RWPE2 (cell line): Measurements from ENCODE around the gene RYK.

ENCODE experiments used
- ATAC-seq: fragments of 200-7000 bp; cut with Tn5 transposase; 3 replicates; pipeline ENCODE4 v1.9.1; 2021; ENCODE audit warnings: low read depth
- DNase-seq: peaks from one replicate; pipeline ENCODE4 v3.0.0-alpha.2; 2020; ENCODE audit warnings: low spot score
- H3K27ac ChIP-seq: fragments of 450-650 bp; 2 replicates; pipeline ENCODE4 v1.5.1; 2017; ENCODE audit warnings: mild to moderate bottlenecking; ENCODE audit not compliant: poor library complexity, severe bottlenecking
- H3K27me3 ChIP-seq: fragments of 250-450 bp; sonication (Bioruptor Pico); 2 replicates; pipeline ENCODE4 v1.5.1; 2021; ENCODE audit warnings: mild to moderate bottlenecking, moderate library complexity; ENCODE audit not compliant: insufficient read depth, poor library complexity, severe bottlenecking
- H3K36me3 ChIP-seq: fragments of 250-450 bp; sonication (Bioruptor Pico); 2 replicates; pipeline ENCODE4 v1.5.1; 2020; ENCODE audit warnings: low read depth, mild to moderate bottlenecking, moderate library complexity
- H3K4me1 ChIP-seq: fragments of 250-450 bp; sonication (Bioruptor Pico); 2 replicates; pipeline ENCODE4 v1.5.1; 2021; ENCODE audit warnings: mild to moderate bottlenecking, moderate library complexity; ENCODE audit not compliant: insufficient read depth, poor library complexity, severe bottlenecking
- H3K4me3 ChIP-seq: fragments of 250-450 bp; sonication (Bioruptor Pico); 2 replicates; pipeline ENCODE4 v1.5.1; 2021; ENCODE audit warnings: mild to moderate bottlenecking, moderate library complexity; ENCODE audit not compliant: severe bottlenecking
- H3K9me3 ChIP-seq: fragments of 250-450 bp; sonication (Bioruptor Pico); 2 replicates; pipeline ENCODE4 v1.5.1; 2021; ENCODE audit warnings: mild to moderate bottlenecking, moderate library complexity; ENCODE audit not compliant: severe bottlenecking
- TF ChIP-seq, protein P1 (sequence below): fragments of 450-650 bp; IDR thresholded peaks from one replicate; pipeline ENCODE4 v1.5.1; 2017; ENCODE audit warnings: mild to moderate bottlenecking, moderate library complexity; ENCODE audit not compliant: poor library complexity, severe bottlenecking

The RYK gene

DNA sequence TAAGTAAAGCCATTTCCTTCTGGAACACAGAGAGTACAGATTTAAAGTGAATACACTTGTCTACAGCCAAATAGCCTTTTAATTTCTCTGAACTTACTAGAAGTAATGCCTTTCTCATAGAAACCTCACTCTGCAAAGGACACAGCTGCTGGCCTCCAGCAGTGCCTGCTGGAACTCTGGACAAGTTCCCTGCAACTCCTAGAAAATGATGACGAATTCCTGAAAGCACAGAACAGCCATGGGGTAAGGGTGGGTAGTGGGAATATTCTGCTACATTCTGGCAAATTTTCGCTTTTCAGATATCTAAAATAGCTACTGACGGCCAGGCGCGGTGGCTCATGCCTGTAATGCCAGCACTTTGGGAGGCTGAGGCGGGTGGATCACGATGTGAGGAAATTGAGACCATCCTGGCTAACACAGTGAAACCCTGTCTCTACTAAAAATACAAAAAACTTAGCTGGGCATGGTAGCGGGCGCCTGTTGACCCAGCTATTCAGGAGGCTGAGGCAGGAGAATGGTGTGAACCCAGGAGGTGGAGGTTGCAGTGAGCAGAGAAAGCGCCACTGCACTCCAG lies 34.4 kb downstream of the RYK start:
- TF ChIP-seq, protein P1, sequence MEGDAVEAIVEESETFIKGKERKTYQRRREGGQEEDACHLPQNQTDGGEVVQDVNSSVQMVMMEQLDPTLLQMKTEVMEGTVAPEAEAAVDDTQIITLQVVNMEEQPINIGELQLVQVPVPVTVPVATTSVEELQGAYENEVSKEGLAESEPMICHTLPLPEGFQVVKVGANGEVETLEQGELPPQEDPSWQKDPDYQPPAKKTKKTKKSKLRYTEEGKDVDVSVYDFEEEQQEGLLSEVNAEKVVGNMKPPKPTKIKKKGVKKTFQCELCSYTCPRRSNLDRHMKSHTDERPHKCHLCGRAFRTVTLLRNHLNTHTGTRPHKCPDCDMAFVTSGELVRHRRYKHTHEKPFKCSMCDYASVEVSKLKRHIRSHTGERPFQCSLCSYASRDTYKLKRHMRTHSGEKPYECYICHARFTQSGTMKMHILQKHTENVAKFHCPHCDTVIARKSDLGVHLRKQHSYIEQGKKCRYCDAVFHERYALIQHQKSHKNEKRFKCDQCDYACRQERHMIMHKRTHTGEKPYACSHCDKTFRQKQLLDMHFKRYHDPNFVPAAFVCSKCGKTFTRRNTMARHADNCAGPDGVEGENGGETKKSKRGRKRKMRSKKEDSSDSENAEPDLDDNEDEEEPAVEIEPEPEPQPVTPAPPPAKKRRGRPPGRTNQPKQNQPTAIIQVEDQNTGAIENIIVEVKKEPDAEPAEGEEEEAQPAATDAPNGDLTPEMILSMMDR = no peak
- H3K9me3 ChIP-seq = no peaks in the 10 kb centered on the region
- no peaks in the 10 kb centered on the region for H3K27me3 ChIP-seq
- peaks cover 17% of the 10 kb centered on the region for H3K36me3 ChIP-seq
- no peak overlapping the region for H3K4me3 ChIP-seq
- DNase-seq (no peak), ATAC-seq (no peak)
- no peak overlapping the region for H3K27ac ChIP-seq
- H3K4me1 ChIP-seq = no peaks in the 10 kb centered on the region

DNA sequence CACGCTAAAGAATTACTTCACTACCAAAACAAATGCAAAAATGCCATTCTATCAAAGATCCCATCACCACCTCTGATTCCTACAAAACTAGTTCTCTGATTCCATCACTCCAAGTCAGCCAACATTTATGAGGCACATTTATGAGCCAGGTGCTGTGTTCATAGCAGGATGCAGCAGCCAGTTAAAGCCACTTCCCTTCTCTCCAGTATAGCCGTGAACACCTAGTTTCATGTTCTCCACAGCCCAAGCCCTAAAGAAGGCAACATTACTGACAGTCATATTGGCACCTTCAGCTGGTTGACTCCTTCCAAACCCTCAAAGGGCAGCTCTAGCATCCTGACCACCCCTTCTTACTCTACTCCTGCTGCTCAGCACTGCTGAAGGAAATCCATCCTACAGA lies 36.4 kb downstream of the RYK start:
- Histone ChIP-seq H3K9me3 (no peaks in the 10 kb centered on the region), H3K36me3 (peaks cover 25% of the 10 kb centered on the region)
- no peak for ATAC-seq

DNA sequence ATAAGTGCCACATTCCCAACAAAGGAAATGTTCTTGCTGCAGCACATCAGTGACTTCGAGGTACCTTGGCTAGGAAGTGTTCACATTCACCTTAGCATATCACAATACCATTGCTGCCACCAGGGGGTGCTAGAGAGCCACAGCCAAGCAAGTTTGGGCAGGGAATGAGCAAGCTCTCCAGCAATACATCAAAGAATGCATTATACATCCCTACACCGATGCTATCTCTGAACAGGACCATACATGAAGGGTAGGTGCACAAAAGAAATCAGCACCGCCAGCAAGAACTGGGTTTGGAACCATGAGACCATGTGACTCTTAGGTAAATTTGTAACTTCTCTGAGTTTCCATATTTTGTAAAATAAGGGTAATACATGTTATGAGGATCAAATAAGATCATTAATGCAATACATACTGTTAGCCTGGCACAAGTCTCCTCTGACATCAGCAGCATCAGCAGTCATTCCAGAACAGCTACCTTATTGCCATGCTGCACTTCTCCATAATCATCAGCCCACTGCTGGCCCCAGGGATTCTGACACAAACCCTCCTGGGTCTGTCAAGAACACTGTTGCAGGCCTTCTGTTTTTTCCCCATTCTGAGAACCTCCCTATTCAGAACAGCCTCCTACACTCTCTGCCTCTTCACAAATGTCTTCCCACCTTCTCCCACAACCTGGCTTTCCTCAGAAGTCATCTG lies 37.5 kb downstream of the RYK start:
- no peak overlapping the region for H3K4me3 ChIP-seq
- no peaks in the 10 kb centered on the region for H3K9me3 ChIP-seq
- no peaks in the 10 kb centered on the region for H3K27me3 ChIP-seq
- H3K4me1 ChIP-seq = no peaks in the 10 kb centered on the region
- H3K36me3 ChIP-seq = peaks cover 36% of the 10 kb centered on the region
- TF ChIP-seq, protein P1 = peak; percentile 99
- H3K27ac ChIP-seq = peak overlapping the region; percentile 16
- DNase-seq = peak; percentile 67
- ATAC-seq = peak; percentile 93

More for the DNA sequence above, 36.4 kb downstream of the RYK start:
- H3K4me3 ChIP-seq = no peak overlapping the region
- TF ChIP-seq, protein P1 = no peak
- H3K4me1 ChIP-seq = no peaks in the 10 kb centered on the region
- DNase-seq = no peak
- no peaks in the 10 kb centered on the region for H3K27me3 ChIP-seq
- H3K27ac ChIP-seq = no peak overlapping the region

DNA sequence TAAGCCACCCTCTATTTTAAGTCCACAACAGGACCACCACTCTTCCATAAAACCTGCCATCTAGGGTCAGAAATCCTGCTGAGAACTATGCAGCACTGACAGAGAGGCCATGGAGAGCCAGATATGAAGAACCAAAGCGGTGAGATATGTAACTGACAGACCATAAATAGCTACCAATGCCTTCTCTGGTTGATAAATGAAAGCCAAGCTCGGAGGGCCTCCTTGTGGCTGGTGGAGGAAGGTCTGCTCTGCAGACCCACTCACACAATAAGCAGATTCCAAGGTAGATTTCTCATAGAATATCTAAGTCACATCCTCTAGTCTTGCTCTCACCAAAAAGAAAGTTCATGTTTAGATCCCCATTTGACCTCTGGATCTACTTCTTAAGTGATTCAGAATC lies 38.9 kb downstream of the RYK start:
- ATAC-seq (peak; percentile 35; the same call in 2 of the 3 replicates), DNase-seq (no peak)
- Histone ChIP-seq H3K36me3 (peaks cover 49% of the 10 kb centered on the region), H3K9me3 (no peaks in the 10 kb centered on the region), H3K4me1 (no peaks in the 10 kb centered on the region), H3K4me3 (no peak overlapping the region), H3K27me3 (no peaks in the 10 kb centered on the region), H3K27ac (no peak overlapping the region)
- TF ChIP-seq, protein P1 = peak; percentile 3

DNA sequence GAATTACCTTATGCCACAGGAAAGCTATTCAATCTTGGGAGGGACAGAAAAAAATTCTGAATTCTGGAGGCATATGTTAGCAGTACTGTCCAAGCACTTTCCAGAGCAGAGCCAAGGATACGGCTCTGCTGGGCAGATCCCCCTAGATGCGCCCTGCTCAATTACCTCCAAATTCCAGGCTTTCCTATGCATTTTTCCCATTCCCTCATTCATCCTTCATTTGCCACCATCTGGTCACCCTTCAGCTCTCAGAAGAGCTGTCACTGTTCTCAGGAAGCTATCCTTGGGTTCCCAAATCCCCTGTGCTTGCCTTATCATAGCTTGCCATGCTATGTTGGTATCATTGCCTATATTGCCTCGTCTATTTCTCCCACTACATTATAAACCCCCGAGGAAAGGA lies 45.2 kb downstream of the RYK start:
- ATAC-seq = no peak
- Histone ChIP-seq H3K9me3 (no peaks in the 10 kb centered on the region), H3K4me1 (peaks cover 25% of the 10 kb centered on the region), H3K4me3 (no peak overlapping the region), H3K27ac (no peak overlapping the region), H3K27me3 (no peaks in the 10 kb centered on the region), H3K36me3 (peaks cover 51% of the 10 kb centered on the region)
- TF ChIP-seq, protein P1 = no peak
- DNase-seq = no peak
